ENCODE results near the gene SLC2A13.

SLC2A13 gene

DNA sequence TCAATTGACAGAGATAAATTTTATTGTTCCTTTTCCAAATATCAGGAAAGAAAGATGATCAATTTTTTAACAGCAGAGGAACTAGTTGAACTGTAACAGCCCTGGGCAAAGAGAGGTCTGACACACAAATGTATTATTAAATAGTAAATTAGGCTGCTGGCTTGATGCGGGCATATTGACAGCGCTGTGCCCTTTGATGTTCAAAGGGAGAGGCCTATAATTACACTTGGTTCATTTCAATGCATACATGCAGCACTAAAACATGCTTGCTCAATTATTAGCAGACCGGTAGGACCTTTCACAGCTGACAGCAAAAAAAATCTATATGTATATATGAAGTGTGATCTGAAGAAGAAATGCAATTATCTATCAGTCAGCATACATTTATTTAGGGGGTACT is 219.8 kb downstream of the SLC2A13 start:
- TF ChIP-seq MYC (IDR thresholded peaks at IDR 0.05; ENCODE audit: low read depth, low read length) (no peak), POLR2A (IDR thresholded peaks at IDR 0.05; ENCODE audit: extremely low read depth, insufficient read length) (no peak)
- TF ChIP-seq, protein P1, sequence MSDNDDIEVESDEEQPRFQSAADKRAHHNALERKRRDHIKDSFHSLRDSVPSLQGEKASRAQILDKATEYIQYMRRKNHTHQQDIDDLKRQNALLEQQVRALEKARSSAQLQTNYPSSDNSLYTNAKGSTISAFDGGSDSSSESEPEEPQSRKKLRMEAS (IDR thresholded peaks at IDR 0.05; ENCODE audit: low read depth, low read length), result no peak
- TF ChIP-seq, protein P2, sequence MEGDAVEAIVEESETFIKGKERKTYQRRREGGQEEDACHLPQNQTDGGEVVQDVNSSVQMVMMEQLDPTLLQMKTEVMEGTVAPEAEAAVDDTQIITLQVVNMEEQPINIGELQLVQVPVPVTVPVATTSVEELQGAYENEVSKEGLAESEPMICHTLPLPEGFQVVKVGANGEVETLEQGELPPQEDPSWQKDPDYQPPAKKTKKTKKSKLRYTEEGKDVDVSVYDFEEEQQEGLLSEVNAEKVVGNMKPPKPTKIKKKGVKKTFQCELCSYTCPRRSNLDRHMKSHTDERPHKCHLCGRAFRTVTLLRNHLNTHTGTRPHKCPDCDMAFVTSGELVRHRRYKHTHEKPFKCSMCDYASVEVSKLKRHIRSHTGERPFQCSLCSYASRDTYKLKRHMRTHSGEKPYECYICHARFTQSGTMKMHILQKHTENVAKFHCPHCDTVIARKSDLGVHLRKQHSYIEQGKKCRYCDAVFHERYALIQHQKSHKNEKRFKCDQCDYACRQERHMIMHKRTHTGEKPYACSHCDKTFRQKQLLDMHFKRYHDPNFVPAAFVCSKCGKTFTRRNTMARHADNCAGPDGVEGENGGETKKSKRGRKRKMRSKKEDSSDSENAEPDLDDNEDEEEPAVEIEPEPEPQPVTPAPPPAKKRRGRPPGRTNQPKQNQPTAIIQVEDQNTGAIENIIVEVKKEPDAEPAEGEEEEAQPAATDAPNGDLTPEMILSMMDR (IDR thresholded peaks at IDR 0.05; ENCODE audit: low read depth, low read length), result no peak
- no peak overlapping the region for H3K4me3 ChIP-seq (ENCODE audit: low read depth, low read length)
- no peak for DNase-seq (ENCODE audit: low read depth)

DNA sequence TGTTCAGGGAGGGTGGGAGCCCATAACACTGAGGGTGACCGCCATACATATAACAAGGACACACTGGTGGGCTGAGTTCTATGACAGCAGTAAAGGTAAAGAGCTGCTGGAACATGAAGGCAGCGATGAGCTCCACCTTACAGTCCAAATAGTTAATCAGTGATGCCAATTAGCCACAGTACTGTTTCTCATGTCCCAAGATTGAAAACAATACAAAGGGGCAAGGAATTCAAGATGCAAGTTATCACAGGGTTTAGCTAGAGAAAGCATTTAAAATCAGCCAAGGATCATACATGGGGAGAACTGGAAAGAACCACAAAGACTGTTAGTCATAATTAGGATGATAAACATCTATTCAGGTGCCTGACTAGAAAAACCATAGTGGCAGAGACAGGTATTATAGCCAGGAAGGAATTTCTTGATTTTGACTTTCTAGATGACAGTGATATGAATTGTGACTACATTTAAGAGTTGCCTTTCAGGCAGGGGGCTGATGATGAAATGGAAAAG is 221.2 kb downstream of the SLC2A13 start:
- no peak overlapping the region for H3K4me3 ChIP-seq (ENCODE audit: low read depth, low read length)
- no peak for DNase-seq (ENCODE audit: low read depth)
- TF ChIP-seq POLR2A (IDR thresholded peaks at IDR 0.05; ENCODE audit: extremely low read depth, insufficient read length), result no peak

DNA sequence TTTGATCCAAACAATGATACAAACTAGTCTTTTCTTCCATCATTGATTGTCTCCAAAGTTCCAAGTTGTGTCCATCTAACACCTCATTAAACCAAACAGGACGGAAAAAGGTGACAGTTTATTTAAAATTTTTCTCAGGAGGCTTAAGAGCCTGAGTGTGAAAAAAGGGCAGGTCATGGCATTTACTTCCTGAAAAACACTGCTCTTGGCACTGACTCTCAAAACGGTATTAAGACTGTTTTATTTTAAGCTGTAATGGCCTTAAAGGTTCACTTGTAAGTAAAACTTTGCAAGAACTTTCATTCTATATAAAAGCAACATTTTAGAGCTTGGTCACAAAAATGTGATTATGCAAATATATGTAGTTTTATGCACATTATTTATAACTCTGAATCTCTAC is 222.5 kb downstream of the SLC2A13 start:
- no peak overlapping the region for H3K4me3 ChIP-seq (ENCODE audit: low read depth, low read length)
- no peak for DNase-seq (ENCODE audit: low read depth)
- TF ChIP-seq, protein P1 (IDR thresholded peaks at IDR 0.05; ENCODE audit: low read depth, low read length), result no peak
- no peak for TF ChIP-seq POLR2A (IDR thresholded peaks at IDR 0.05; ENCODE audit: extremely low read depth, insufficient read length)
- TF ChIP-seq MYC (IDR thresholded peaks at IDR 0.05; ENCODE audit: low read depth, low read length), result no peak
- TF ChIP-seq, protein P2 (IDR thresholded peaks at IDR 0.05; ENCODE audit: low read depth, low read length), result no peak

DNA sequence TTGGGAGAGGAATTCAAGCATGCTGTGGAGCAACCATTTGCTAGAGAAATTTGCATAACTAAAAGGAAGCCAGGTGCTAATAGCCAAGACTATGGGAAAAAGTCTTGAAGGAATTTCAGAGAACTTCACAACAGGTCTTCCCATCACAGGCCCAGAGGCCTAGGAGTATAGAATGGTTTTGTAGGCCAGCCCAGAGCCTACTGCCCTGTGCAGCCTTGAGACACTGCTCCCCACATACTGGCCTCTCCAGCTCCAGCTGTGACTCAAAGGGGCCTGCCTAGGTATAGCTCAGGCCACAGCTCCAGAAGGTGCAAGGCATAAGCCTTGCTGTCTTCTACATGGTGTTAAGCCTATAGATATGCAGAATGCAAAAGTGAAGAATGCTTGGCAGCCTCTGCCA is 227.1 kb downstream of the SLC2A13 start:
- no peak overlapping the region for H3K4me3 ChIP-seq (ENCODE audit: low read depth, low read length)
- TF ChIP-seq MYC (IDR thresholded peaks at IDR 0.05; ENCODE audit: low read depth, low read length) (no peak), POLR2A (IDR thresholded peaks at IDR 0.05; ENCODE audit: extremely low read depth, insufficient read length) (no peak)
- TF ChIP-seq, protein P1 (IDR thresholded peaks at IDR 0.05; ENCODE audit: low read depth, low read length), result no peak
- TF ChIP-seq, protein P2 (IDR thresholded peaks at IDR 0.05; ENCODE audit: low read depth, low read length), result no peak
- no peak for DNase-seq (ENCODE audit: low read depth)

DNA sequence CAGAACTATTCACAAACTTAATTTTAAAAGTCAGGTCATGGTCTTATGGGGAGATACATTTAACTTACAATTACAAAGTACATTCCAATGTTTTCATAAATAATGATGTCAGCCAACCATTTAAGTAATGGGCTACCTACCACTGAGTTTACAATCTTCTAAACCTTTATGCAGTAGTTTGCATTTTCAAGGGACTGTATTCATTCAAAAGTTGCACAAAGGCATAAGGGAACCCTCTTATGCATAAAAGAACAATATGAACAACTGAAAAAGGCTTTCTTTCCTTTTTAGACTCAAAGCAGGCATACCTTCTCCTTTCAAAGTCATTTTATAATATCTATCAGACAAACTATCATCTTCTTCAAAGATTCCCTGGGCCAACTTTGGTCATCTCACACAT is 230.2 kb downstream of the SLC2A13 start:
- no peak overlapping the region for H3K4me3 ChIP-seq (ENCODE audit: low read depth, low read length)
- no peak for DNase-seq (ENCODE audit: low read depth)
- TF ChIP-seq, protein P1 (IDR thresholded peaks at IDR 0.05; ENCODE audit: low read depth, low read length), result no peak
- TF ChIP-seq, protein P2 (IDR thresholded peaks at IDR 0.05; ENCODE audit: low read depth, low read length), result no peak
- no peak for TF ChIP-seq POLR2A (IDR thresholded peaks at IDR 0.05; ENCODE audit: extremely low read depth, insufficient read length)
- no peak for TF ChIP-seq MYC (IDR thresholded peaks at IDR 0.05; ENCODE audit: low read depth, low read length)

DNA sequence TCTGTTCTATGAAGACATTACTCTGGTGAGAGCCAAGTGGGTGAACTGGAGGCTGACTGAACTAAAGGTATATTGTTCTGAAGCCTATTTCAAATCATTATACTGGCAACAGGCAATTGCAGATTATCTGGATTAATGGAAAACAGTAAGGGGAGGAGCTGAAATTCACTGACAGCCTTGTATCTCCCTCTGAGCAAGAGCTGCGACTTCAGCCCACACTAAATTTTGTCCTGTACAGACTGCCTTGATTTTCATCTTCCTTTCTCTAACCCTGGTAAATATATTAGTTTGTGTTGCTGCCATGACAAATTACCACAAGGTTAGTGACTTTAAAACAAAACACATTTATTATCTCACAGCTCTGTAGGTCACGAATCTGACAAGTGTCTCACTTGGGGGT is 231.1 kb downstream of the SLC2A13 start:
- TF ChIP-seq POLR2A (IDR thresholded peaks at IDR 0.05; ENCODE audit: extremely low read depth, insufficient read length) (no peak), MYC (IDR thresholded peaks at IDR 0.05; ENCODE audit: low read depth, low read length) (no peak)
- TF ChIP-seq, protein P2 (IDR thresholded peaks at IDR 0.05; ENCODE audit: low read depth, low read length), result no peak
- TF ChIP-seq, protein P1 (IDR thresholded peaks at IDR 0.05; ENCODE audit: low read depth, low read length), result no peak
- no peak for DNase-seq (ENCODE audit: low read depth)
- no peak overlapping the region for H3K4me3 ChIP-seq (ENCODE audit: low read depth, low read length)

All from NB4 (cell line).